Measurements from ENCODE around the gene ATP13A3.
A peak's percentile ranks its signal among the peaks of the same experiment; 100 is the strongest.

ATP13A3 gene

GRCh38 chr3:194390835-194391234 is 96.0 kb downstream of the ATP13A3 start:
- DNase-seq, result no peak

- DNase-seq, result no peak
Measured at GRCh38 chr3:194389269-194389668, 97.5 kb downstream of the ATP13A3 start.

GRCh38 chr3:194387926-194388418 is 98.8 kb downstream of the ATP13A3 start:
- DNase-seq, result no peak

GRCh38 chr3:194387276-194387675 is 99.5 kb downstream of the ATP13A3 start:
- DNase-seq, result no peak

- no peak for DNase-seq
Measured at GRCh38 chr3:194386648-194387047, 100.2 kb downstream of the ATP13A3 start.

- DNase-seq, result no peak
Measured at GRCh38 chr3:194386066-194386465, 100.7 kb downstream of the ATP13A3 start.

GRCh38 chr3:194384569-194385001 is 102.2 kb downstream of the ATP13A3 start:
- DNase-seq, result no peak

- DNase-seq, result no peak
Measured at GRCh38 chr3:194384156-194384555, 102.6 kb downstream of the ATP13A3 start.

GRCh38 chr3:194383276-194383940 is 103.4 kb downstream of the ATP13A3 start:
- DNase-seq, result no peak

- DNase-seq, result no peak
Measured at GRCh38 chr3:194382892-194383223, 103.9 kb downstream of the ATP13A3 start.

- DNase-seq, result no peak
Measured at GRCh38 chr3:194382196-194382891, 104.5 kb downstream of the ATP13A3 start.

GRCh38 chr3:194381460-194381875 is 105.3 kb downstream of the ATP13A3 start:
- no peak for DNase-seq

GRCh38 chr3:194380326-194380725 is 106.5 kb downstream of the ATP13A3 start:
- no peak for DNase-seq

GRCh38 chr3:194379651-194380050 is 107.2 kb downstream of the ATP13A3 start:
- DNase-seq, result no peak

GRCh38 chr3:194379231-194379630 is 107.6 kb downstream of the ATP13A3 start:
- no peak for DNase-seq

- no peak for DNase-seq
Measured at GRCh38 chr3:194377708-194378107, 109.1 kb downstream of the ATP13A3 start.

- DNase-seq, result no peak
Measured at GRCh38 chr3:194376241-194376560, 110.6 kb downstream of the ATP13A3 start.

- DNase-seq, result no peak
Measured at GRCh38 chr3:194375473-194376240, 111.1 kb downstream of the ATP13A3 start.

GRCh38 chr3:194374935-194375334 is 111.9 kb downstream of the ATP13A3 start:
- DNase-seq, result no peak

GRCh38 chr3:194373899-194374298 is 112.9 kb downstream of the ATP13A3 start:
- no peak for DNase-seq

GRCh38 chr3:194373028-194373427 is 113.8 kb downstream of the ATP13A3 start:
- DNase-seq, result no peak

- DNase-seq, result no peak
Measured at GRCh38 chr3:194370753-194371152, 116.0 kb downstream of the ATP13A3 start.

GRCh38 chr3:194369522-194370279 is 117.1 kb downstream of the ATP13A3 start, which contains the start of gene LRRC15:
Gene LRRC15, minus strand, starts transcription at chr3:194369743. Its CDS starts 8,700 bp downstream, at chr3:194361043.
- DNase-seq, result peak; percentile 51

All from amniotic stem cell (primary cell).